ENCODE results near the gene ZNF697.

ZNF697 gene

DNA sequence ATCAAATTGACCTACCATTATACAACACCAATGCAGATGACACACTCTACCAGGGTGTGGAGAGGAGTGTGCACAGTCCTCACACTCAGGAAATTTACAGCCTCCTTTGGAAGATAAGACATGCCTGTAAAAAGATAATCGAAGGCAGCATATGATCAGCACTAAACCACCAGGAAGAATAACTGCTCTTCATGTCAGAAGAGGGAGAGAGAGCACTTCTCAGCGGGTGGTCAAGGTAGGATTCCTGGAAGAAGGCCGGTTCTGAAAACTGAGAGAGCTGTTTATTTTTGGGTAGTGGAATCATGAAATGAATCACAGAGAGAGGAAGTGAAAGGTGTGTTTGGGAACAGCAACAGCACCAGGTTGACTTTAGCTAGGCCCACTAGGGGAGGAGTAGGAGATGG lies 14.0 kb upstream of the ZNF697 start:
- DNase-seq: no peak

DNA sequence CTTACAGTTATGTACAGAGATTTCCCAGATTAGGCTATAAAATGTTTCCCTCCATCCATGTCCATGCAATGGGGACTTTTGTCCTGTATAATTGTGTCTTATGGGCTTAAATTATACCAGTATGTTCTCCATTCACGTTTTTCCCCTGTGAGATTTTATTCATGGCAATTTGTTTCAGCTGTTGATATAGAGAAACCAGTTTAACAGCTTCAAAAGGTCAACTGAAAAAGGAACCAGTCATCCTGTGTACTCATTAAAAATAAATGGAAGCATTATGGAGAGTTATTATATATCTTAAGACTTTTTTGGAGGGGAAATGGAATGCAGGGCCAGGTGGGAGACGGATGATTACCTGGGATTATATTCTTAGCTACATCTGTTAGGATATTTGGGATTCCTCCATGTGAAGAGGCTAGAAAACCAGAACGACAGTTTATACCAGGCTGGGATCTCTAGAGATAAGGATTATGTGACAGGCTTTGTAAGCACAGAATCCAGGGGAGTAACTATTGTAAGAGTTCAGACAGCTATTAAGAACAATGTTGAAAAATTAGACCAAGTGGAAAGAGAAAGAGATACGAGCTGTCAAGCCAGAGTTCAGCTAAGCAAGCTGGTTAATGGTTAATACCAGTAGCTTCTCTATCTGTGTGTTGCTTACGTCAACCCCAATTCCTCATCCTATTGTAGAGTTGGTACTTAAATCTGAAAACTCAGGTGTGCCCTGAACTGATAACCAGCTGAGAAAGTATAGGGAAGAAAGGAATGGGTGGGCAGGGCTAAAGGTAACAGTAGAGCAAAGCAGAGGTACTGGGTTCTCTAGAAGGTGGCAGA lies 12.4 kb upstream of the ZNF697 start:
- DNase-seq: no peak

DNA sequence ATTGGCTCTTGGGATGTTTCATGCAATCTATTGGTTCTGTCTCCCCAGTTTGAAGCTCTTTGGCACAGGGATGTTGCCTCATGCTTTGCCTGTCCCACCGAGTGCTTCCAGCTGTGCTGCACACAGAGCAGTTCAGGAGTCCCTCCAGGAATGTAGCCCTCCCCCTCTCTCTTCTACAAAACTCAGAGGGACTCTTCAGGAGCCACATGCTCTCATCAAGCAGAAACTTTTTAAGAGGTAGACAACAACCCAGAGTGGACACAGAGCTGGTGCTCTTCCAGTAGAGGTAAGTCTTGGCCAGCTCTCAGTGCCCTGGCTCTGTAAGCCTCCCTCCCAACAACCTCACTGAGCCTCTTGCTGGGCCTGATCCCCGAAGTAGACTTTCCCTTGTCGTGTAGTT lies 11.6 kb upstream of the ZNF697 start:
- no peak for DNase-seq

DNA sequence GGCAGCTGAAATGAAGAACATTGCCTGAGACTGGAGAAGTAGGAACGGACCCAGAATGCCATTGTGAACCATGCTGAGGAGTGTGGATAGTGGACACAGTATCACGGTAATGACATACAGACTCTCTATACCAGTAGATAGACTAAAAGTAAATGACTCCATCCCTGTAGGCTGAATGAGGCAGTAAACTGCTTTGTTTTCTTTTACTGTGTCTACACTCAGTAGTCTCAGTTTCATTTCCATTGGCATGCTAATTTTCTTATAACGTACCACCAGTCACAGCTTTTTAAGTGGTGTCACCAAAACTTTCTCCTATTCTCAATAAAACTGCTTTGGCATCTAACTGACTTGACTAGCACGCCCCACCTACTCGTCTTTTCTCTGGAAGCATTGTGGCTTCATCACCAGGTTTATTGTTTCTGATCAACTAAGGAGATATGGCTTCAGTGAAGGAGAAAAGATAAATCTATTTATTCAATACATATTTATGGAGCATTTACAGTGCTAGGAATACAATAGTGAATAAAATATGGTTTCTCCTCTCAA lies 8.4 kb upstream of the ZNF697 start:
- DNase-seq: no peak

GRCh38 chr1:119655154-119655553 lies 7.1 kb upstream of the ZNF697 start:
- DNase-seq: no peak

GRCh38 chr1:119653839-119654170 lies 5.7 kb upstream of the ZNF697 start:
- no peak for DNase-seq

DNA sequence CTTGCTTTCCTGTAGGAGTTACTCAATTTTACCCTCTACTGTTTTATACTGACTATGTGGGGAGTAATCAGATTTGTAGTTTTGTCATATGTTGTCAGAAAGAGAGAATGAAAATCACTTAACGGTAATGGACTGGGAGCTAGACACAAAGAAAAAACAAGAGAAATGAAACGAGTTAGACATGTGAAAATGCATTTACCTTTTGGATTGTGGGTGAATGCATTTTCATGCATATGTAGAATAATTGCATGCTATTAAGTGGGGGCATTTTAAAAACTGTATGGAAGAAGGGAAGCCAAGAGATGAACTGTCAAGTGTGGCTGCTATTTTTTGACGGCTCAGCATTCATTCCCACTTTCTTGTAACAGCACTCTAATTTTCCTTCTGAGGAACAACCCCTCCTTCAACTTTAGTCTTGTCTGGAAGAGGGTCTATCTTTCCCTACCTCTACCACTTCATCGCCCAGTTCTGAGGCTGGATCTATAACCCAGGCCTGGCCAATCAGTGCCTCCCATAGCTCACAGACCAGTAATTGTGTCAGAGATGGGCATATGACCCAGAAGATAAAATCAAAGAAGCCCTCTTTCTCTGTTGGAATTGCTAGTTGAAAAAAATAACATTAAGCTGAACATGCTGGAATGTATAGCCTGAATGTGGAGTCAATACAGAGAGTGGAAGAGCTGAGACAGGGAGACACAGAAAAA lies 5.2 kb upstream of the ZNF697 start:
- DNase-seq: no peak

GRCh38 chr1:119652587-119652986 lies 4.5 kb upstream of the ZNF697 start:
- no peak for DNase-seq

- DNase-seq: no peak
These were observed 3.6 kb upstream of the ZNF697 start for GRCh38 chr1:119651641-119652040.

DNA sequence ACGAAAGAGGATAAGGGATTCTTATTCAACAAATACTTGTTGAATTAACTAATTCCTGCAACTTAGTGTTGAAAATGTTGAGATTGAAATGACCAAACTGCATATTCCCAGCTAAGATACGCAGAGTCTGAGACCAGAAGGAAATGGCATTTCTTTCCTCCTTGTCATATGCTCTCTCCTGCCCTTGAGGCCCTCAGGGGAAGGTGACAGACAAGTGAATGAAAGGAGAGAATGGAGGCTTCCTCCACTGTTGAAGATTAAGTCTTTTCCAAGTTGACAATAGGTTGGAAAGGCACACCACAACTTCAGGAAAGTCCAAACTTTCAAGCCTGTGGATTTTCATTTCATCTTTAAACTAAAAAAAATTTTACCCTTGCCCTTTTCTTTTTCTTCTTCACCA lies 3.1 kb upstream of the ZNF697 start:
- DNase-seq: no peak

DNA sequence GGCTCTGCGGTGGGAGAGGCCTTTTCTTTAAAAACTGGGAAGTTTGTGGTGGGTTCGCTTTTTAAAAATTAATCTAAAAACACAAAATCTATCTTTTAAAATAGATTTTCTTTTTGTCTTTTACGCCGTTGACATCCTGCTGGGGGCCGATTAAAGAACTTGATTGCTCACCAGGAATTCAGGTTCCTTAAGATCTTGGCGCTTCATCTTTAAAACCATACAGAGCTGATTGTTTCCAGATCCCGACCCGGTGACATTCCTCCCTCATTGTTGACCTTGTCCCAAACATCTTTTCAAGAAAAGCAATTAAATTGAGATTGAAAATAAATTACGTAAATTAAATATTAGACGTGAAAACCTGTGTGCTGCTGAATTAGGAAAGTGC lies 546 bp upstream of the ZNF697 start:
- DNase-seq: no peak

GRCh38 chr1:119647228-119647733 lies 785 bp downstream of the ZNF697 start:
- DNase-seq: no peak

DNA sequence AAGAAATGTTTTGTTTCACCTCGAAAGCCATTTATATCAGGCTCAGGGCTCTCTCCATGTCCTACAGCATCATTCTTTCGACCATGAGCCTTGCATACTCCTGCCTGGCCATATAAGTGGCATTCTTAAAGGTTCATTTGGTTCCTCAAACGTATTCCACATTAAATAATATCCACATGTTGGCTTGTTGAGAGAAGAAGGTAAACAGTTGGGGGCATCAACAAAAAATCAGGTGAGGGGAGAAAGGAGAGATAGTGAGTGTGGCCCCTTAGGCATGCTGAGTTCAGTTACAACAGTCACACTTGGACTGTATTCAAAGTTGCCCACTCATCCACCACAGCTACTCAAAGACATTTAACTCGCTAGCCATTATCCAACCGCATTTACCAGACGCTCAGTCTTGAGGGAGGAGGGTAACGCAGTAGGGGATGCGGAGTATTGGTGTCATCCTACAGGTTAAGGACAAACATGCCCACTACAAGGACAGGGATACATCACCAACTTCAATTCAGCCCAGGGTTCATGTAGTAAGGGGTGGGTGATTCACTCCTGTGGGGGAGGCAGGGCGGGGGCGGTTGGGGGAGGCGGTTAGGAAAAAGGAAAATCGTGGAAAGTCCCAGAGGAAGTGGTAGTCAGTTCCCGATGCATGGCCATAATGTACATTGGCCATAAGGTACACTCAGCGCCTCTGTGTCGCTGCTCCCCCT lies 1.4 kb downstream of the ZNF697 start:
- no peak for DNase-seq

- DNase-seq: no peak
These were observed 9.0 kb downstream of the ZNF697 start for GRCh38 chr1:119639109-119639508.

- DNase-seq: no peak
These were observed 10.4 kb downstream of the ZNF697 start for GRCh38 chr1:119637710-119638109.

DNA sequence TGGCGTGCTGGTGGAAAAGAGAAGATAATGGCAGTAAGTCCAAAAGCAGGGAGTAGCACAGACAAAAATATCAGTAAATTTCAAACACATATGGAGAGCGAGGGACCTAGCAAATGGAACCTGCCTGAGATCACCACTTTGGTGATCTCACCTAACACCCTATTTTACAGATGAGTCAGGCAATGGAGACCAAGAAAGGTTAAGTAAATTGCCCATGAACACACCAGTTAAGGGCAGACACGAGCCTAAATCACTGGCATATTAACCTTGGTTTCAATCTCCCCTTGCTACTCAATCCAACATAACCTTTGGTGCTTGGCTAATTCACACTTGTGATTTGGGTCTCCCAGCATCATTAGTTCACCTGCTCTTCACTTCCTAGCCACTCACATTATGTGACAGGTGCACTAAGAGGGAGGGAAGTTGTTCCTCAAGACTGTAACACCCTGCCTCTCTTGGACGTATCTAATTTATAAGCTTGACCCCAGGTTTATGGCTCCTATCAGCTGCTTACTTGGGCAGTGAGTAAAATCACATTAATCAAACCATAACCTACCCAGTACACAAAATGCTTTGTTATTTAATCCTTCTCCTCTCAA lies 11.5 kb downstream of the ZNF697 start:
- DNase-seq: no peak

- no peak for DNase-seq
These were observed 12.2 kb downstream of the ZNF697 start for GRCh38 chr1:119635811-119636390.

DNA sequence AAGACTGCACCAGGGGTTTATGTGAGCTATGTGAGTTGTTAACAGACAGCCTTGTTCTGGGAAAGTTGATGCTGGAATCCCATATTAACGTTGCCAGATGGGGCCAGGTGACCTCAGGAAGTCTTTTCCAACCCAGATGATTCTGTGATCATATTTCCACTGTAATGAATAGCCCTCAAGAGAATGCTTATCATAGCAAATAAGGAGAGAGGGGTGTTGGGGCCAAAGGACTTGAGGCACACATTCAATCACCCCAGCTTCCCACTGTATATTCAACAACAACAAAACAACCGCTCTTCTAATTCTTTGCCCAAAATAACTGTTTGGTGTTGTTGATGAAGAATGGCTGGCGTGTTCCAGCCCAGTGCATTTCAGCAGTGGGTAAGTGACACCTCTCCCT lies 14.1 kb downstream of the ZNF697 start:
- no peak for DNase-seq

DNA sequence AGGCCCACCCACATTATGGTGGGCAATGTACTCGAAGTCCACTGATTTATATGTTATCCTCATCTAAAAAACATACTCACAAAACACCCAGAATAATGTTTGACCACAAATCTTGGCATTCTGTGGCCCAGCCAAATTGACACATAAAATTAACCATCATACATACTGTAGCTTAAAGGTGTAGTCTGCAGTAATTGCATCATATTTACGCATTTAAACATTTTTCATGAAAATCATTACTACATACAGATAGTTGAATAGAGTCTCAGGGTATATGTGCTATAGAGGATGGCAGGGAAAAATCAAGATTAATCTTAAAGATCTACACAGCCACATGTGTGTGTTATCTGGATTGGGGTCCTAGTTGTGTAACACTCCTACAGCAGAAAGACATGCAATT lies 14.5 kb downstream of the ZNF697 start:
- DNase-seq: no peak

GRCh38 chr1:119632841-119633240 lies 15.2 kb downstream of the ZNF697 start:
- no peak for DNase-seq

DNA sequence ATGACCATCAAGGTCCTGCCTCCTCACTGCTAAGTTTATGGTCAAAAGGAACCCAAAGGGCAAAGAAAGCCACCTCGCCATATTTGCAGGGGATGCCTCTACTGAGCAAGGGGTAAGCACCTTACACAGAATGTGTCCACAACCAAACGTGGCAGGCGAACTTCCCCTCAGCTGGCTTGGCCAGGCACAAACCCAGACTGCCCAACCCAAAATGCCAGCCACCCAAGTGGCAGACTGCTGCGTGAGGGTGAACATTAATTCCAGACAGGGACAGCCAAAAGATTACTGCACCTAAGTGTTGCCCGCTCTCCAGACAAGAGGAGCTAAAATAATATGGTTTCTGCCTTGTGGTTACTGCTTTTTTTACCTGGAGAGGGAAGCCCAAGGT lies 16.0 kb downstream of the ZNF697 start:
- no peak for DNase-seq

GRCh38 chr1:119631433-119632102 lies 16.5 kb downstream of the ZNF697 start:
- no peak for DNase-seq

Data from CD4-positive, alpha-beta T cell treated with Interleukin-21 for 1 hour (primary cell).